Measurements from ENCODE around the gene VPS39.
"Not testable (repeated sequence)": the region's sequence is repeated elsewhere in the genome, so short reads cannot be mapped to it uniquely, and the experiment has no call there.

The VPS39 gene, protein sequence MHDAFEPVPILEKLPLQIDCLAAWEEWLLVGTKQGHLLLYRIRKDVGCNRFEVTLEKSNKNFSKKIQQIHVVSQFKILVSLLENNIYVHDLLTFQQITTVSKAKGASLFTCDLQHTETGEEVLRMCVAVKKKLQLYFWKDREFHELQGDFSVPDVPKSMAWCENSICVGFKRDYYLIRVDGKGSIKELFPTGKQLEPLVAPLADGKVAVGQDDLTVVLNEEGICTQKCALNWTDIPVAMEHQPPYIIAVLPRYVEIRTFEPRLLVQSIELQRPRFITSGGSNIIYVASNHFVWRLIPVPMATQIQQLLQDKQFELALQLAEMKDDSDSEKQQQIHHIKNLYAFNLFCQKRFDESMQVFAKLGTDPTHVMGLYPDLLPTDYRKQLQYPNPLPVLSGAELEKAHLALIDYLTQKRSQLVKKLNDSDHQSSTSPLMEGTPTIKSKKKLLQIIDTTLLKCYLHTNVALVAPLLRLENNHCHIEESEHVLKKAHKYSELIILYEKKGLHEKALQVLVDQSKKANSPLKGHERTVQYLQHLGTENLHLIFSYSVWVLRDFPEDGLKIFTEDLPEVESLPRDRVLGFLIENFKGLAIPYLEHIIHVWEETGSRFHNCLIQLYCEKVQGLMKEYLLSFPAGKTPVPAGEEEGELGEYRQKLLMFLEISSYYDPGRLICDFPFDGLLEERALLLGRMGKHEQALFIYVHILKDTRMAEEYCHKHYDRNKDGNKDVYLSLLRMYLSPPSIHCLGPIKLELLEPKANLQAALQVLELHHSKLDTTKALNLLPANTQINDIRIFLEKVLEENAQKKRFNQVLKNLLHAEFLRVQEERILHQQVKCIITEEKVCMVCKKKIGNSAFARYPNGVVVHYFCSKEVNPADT

DNA sequence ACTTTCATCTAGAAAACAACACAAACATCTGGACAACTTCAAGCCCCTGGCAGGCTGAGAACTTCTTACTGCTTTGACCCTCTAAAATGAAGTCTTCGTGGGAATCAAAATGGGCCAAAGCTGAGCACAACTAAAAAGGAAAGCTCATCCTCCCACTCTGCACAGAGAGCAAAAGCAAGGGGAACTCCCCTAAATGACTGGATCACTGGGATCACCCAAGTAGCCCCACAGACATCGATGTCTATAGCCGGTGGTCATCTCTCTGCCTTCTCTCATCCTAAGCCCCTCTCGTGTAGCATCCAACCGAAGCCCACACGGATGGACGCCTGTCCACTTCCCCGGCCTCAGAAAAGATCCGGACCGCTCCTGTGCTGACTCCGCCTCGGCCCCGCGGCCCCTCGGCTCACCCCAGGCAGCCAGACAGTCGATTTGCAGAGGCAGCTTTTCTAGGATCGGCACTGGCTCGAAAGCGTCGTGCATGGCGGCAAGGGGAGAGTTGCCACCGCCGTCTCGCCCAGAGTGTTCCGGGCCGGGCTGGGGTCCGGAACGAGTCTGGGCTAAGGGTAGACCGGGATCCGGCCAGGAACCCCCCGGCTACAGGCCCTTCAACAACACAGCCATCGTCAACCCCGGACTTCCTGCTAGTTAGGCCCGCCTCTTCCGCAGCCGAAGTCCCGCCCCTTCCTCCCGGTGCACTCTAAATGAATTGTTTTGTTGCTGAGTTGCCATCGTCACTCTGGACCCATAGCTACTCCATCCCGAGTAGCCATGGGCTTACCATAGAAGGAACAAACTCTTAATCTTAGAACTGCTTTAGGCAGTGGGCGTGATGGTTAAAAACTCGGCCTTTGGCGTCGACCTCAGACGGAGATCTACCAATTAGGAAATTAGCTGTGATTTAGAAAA, at the start of gene VPS39:
Gene VPS39 (minus strand): TSS at position 631 of the 906 bp plus-strand sequence. CDS start 151 bp downstream, at position 480.
- DNase-seq: peak; percentile 73

DNA sequence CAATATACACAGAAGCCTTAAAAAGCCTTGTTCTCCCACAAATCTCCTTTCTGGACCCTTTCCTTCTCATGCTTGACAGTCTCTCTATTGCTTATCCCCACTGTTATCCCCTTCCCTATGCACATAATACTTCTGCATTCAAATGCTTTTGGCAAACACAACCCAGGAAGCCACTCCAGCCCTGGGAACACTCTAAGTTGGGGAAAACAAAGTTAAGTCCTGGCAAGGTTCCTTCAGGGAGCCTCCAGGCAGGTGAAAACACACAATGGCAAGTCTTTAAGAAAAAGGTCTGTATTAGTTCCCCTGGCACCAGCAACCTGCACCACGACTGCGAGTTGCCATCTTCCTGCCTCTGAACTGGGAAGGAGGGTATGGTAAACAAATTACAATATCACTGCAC, 45.2 kb upstream of the VPS39 start:
- no peak for DNase-seq

DNA sequence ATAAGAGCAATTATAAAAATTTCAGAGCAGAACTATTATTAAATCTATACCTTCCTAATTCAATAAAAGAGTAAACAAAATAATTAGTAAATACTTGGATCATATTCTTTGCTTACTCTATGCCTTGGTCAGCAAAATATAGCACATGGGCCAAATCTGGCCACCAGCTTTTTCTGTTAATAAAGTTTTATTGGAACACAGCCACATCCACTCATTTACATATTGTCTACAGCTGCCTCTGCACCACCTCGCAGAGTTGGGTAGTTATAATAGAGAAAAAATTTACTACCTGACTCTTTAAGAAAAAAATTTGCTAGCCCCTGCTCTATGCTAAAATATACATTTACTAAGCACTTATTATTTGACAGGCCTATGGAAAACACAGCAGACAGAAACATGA, 32.7 kb upstream of the VPS39 start:
- DNase-seq: no peak

DNA sequence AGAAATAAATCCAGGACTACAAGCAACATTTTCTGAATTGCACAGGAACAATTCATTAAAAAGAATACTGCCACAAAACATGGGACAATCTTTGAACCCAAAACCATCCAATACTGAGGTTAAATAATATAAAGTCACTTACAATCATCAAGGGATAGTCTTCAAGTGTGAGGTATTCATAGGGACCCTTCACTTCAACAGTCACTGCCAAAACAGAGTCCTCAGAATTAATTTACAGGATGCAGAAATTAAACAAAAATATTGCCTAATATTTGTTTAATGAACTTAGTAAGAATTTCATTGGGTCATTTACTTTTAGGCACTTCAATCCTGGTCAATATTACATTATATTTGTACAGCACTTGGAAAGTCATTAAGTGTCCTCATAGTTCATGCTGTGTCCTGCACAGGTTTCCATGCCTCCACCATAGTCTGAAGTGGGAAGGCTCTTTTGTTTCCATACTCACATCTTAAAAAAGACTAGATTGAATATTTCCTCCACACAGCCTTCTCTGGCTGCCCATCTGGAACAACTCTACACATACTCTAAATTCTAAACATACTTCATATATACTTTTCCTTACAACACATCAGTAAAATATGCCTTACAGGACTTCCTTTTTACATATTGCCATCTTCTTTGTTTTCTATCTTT, 31.6 kb upstream of the VPS39 start:
- no peak for DNase-seq

DNA sequence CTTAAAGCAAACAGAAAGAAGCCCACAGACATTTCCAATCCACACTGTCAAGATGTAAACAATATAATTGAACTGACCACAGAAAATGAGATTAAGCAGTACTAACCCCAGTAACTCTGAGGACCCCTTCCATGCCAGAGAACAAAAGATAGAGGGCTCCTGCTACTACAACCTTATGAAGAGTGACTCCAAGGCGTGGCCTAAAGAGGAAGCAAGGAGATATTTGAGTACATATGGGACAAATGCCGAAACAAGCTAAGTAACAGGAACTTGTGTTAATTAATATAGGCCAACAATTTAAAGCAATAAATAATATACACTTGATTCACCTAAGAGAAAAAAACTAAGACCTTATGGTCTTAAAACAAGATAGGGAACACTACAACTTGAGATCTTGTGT, 25.0 kb upstream of the VPS39 start:
- DNase-seq: no peak

DNA sequence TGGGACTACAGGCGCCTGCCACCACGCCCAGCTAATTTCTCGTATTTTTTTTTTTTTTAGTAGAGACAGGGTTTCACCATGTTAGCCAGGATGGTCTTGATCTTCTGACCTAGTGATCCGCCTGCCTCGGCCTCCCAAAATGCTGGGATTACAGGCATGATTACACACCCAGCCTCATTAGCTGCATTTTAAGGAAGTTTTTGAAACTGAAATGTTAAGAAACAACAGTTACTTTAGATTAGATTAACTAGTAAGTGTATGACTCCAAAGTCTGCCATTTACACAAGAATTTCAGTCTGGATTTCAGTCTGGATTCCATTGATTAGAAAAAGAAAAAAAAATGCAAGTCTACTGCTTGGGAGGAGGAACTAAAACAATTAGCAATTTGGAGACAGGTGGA, 24.5 kb upstream of the VPS39 start:
- DNase-seq: no peak

DNA sequence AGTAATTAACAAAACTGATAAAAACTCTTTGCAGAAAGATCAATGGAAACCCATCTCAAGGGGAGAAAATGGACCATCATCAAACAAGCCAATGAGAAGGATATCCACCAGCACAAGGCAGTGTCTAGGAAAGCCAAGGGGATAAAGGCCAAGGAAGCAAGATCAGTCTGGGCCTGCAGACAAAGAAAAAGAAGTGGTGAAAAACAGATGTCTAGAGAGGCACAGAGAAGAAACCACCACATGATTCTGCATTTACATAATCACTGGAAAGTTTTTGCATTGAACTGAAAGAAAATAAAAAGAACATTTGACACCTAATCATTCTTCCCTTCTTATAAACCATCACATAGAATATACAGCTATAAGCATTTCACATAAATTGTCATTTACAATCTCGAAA, 23.0 kb upstream of the VPS39 start:
- DNase-seq: no peak

DNA sequence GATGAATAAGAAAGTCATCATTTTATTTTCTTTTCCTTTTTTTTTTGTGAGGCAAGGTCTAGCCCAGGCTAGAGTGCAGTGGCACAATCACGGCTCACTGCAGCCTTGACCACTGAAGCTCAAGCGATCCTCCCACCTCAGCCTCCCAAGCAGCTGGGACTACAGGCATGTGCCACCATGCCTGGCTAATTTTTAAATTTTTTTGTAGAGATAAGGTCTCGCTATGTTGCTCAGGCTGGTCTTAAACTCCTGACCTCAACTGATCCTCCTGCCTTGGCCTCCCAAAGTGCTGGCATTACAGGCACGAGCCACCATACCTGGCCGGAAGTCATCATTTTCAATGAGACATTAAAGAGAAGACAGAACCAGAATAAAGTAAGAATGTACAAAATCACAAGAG, 20.9 kb upstream of the VPS39 start:
- not testable (repeated sequence) for DNase-seq

DNA sequence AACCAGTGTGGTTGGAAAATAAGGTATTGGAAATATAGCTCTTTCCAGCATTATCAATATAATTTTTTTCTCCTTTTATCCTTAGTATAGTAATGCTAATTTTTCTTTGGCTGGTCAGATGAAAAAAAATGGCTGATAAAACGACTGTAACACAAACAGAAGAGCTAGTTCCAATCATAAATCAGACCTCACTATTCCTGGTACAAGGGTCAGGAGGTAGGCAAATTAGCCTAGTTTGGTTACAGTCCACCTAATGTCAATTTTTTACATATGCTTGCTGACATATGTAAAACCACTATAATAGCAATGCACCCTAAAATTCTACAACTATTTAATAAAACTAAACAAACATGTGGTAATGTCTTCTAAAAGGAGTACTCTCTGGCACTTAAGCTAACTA, 19.9 kb upstream of the VPS39 start:
- no peak for DNase-seq

DNA sequence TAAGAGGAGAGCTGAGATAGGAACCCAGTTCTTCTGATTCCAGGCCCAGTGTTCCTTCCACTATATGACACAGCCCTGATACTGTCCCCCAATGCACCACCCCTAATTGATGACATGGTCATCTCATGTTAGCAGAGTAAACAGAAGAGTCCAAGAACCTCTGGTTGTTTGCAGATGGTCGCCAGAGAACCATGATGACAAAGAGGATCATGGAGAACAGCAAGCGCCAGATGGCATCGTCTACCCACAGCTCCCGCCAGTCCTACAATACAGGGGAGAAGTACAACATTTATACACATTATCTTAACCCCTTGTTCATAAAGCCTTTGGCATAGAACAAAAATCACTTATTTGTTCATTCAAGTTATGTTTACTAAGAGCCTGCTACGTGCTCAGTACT, 18.5 kb upstream of the VPS39 start:
- DNase-seq: no peak

DNA sequence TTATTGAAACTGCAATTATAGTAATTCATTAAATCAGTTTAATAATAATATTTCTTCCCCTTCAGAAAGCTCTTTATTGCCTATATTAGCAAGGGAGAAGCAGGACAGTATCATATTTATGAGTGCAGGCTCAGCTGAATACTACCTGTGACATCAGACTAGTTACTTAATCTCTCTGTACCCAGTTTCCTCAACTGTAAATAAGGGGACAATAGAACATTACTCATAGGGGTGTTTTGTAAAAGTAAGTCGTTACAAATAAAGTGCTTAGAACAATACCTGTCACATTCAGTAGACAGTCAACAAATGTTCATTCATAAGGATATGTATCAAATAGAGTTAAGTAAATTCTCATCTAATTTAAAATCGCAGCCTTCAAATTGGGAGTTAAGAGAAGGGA, 12.1 kb upstream of the VPS39 start:
- no peak for DNase-seq

DNA sequence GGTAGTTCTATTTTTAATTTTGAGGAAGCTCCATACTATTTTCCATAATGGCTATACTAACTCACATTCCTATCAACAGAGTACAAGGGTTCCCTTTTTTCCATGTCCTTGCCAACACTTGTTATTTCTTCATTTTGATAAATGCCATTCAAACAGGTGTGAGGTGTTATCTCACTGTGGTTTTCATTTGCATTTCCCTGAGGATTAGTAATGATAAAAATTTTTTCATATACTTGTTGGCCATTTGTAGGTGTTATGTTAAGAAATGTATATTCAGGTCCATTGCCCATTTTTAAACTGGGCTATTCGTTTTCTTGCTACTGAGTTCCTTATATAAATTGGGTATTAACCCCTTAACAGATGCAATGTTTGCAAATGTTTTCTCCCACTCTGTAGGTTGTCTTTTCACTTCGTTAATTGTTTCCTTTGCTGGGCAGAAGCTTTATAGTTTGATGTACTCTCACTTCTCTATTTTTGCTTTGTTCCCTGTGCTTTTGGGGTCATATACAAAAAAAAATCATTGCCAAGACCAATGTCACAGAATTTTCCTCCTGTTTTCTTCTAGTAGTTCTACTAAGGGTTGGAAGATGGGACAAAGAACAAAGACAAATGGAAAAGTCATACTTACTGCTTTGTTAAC, 11.0 kb upstream of the VPS39 start:
- no peak for DNase-seq

DNA sequence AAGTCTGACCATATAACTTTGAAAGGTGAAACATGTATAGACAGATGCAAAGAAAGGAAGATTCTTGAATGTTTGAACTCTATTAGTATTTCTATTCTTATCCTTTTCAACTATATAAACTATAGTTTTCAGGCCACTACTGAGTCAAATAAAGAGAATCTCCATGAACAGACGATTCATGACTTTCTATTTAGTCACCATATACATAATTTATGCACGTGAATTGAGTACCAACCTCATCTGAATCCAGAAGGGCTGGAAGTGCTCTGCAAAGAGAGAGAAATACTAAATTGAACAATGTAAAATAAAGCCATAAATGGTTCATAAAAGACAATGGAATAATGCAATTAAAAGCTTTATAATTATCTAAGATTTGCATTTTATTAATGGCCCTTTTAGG, 9.5 kb upstream of the VPS39 start:
- no peak for DNase-seq

DNA sequence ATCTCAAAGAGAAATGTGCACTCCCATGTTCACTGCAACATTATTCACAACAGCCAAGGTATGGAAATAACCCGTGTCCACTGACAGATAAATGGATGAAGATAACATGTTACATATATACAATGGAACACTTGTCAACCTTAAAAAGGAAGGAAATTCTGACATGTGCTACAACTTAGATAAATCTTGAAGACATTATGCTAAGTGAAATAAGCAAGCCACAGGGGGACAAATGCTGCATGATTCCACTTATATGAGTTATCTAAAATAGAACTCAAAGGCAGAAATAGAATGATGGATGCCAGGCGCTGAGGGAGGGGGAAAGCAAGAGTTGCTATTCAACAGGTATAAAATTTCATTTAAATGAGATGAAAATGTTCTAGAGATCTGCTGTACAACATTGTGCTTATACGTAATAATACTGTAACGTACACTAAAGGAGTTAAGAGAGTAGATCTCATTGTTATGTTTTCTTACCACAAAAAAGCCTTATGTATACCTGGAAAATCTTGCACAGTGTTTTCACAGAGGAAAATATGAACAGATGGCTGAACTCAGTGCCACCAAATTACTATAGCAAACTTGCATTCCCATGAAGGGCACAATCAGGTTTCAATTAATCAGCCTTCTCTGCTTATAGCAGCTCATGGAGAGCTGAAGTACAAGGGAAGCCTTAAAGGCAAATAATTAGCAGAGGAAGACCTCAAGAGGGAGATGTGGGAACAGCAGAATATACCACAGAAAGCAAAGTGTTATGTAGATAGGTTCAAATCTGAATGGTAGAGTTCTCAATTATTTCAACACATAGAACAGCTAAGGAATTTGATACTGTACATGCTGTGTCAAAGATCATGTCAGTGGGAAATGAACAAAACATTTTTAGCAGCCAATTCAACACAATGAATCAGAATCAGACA, 8.1 kb upstream of the VPS39 start:
- DNase-seq: no peak

DNA sequence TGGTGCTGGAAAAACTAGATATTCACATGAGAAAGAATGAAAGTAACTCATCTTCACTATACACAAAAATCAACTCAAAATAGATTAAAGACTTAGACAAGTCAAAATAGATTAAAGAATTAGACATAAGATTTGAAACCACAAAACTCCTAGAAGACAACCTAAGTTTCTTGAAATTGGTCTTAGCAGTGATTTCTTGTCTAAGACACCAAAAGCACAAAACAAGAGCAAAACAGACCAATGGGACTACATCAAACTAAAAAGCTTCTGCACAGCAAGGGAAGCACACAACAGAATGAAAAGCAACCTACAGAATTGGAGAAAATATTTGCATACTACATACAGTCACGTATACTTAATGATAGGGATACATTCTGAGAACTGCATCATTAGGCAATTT, 6.5 kb upstream of the VPS39 start:
- DNase-seq: no peak

DNA sequence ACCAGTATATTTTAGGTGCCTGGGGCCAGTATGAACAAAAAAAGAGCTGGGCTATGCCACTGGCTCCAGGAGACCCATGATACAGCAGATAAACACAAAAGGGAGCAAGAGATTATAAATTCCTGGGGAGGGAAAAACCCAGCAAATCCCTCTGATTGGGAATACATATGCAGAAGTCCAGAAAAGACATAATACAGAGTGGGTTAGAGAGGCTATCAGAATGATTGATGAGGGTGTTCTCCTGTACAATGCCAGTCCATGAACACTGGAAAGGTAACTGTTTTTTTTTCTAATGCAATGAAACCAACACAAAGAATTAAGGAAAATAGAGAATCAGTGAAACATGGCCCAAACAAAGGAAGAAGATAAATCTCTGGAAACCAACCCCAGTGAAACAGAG, 5.4 kb upstream of the VPS39 start:
- no peak for DNase-seq

DNA sequence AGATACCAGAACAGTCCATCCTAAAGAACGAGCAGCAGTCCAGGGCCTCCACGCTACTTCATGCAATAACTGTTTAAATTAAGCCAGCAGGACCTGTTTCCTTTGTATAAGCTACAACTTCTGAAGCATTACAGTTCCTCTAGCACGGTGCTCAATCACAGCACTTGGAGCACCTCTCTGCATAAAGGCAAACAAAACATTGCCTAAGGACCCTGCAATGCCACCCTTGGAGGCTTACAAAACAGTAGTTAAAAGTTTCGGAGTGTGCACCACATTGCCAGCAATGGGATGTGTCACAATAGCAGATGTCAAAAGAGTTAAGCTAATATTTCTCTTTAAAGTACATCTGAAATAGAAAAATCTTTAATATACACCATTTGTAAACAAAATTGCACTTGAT, 2.6 kb upstream of the VPS39 start:
- DNase-seq: no peak

DNA sequence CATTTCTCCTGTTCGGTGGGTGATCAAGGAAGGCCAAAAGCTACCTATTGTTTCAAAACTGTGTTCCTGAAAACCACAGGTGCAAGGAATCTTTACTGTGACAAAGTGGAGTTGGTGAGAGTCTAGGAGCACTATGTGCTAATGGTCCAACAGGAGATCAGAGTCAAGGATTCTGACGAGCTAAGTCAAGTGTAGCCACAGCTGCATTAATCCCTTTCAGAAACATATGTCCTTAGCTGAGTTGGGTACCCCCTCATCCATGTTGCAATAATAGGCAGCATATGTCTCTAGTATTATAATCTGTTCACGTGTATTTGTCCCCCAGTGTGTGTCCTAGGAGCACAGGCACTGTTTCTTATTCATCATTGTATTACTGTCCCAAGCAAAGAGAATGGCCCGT, 1.7 kb downstream of the VPS39 start:
- no peak for DNase-seq

DNA sequence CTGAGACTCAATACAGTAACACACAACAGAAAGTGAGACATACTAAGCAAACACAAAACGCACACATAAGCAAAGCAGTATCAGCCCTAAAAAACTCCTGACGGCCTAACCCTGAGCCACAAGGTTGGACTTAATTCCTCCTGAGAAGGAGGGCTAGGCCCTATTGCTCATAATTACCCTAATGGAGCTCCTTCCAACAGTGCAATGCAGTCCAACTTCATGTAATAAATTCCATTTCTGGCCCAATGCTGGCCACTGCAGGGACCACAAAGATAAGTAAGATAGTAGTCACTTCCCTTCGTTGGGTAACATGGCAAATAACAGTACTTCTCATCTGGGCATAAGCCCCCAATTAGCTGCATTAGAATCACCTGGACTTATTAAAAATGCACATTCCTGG, 4.2 kb downstream of the VPS39 start:
- DNase-seq: no peak

DNA sequence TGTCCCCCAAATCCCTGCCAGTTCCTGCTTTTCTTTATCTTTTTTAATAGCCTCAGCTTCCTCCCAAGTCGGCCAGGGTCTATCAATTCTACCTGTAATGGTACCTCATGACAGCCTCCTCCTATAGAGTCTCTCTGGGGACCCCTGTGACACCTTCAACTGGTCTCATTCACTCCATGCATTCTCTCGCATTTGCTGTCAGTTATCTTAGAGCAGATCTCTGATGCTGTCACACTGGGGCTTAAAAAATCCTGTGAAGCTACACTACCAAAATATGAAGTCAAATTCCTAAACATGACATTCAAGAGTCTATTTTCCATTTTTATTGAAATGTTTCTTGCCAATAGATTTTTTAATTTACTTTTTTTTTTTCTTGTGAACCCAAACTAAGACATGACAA, 5.5 kb downstream of the VPS39 start:
- DNase-seq: no peak

DNA sequence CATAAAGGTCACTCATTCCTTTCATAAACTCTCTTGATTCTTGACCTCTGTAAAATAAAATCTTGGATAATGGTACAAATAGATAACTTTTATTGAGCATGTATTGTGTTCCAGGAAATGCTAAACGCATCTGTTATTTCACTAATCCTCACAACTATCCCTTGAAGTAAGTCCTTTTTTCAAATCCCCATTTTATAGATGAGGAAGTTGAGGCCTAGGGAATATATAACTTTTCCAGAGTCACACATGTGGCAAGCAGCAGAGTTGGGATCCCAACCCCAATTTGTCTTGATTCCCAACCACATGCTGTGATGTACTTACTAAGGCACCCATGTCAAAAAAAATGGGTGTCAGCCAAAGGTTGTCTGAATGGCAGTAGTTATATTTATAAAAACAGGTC, 6.3 kb downstream of the VPS39 start:
- no peak for DNase-seq

All from COR-L47 (cell line).